Omental fat pad (tissue), 4 donors: ENCODE results near the gene TBATA. TPM values are rescaled to one million over a fixed set of nuclear protein-coding genes. Genes with fewer than 3 reads are reported as not detected.
"Not testable (repeated sequence)": the region's sequence is repeated elsewhere in the genome, so short reads cannot be mapped to it uniquely, and the experiment has no call there.

Experiments used
- ATAC-seq: fragments of 150-250 bp; one replicate; pipeline ENCODE4 v1.9.1; 2016; ENCODE audit warnings: mild to moderate bottlenecking, moderate library complexity; ENCODE audit not compliant: low FRiP score
- DNase-seq: peaks from one replicate; pipeline ENCODE4 v3.0.0-alpha.2; 2019; ENCODE audit warnings: low spot score
- total RNA-seq, 4 donors: library from RNA; depleted of rRNA; stranded (reverse); fragments of >200 nt; gene quantifications; one replicate each; pipeline ENCODE4 v1.1.0, GENCODE V29; 2016
- TF ChIP-seq, protein P1 (sequence below), 3 donors: fragments of 450-650 bp; IDR thresholded peaks; one replicate each; pipeline ENCODE4 v1.5.1; 2016 to 2017; ENCODE audit warnings: antibody characterized with exemption in 3 of 3, mild to moderate bottlenecking in 3 of 3, moderate library complexity in 2 of 3

Gene TBATA
- total RNA-seq, 4 donors from 2014 or later = not detected

DNA sequence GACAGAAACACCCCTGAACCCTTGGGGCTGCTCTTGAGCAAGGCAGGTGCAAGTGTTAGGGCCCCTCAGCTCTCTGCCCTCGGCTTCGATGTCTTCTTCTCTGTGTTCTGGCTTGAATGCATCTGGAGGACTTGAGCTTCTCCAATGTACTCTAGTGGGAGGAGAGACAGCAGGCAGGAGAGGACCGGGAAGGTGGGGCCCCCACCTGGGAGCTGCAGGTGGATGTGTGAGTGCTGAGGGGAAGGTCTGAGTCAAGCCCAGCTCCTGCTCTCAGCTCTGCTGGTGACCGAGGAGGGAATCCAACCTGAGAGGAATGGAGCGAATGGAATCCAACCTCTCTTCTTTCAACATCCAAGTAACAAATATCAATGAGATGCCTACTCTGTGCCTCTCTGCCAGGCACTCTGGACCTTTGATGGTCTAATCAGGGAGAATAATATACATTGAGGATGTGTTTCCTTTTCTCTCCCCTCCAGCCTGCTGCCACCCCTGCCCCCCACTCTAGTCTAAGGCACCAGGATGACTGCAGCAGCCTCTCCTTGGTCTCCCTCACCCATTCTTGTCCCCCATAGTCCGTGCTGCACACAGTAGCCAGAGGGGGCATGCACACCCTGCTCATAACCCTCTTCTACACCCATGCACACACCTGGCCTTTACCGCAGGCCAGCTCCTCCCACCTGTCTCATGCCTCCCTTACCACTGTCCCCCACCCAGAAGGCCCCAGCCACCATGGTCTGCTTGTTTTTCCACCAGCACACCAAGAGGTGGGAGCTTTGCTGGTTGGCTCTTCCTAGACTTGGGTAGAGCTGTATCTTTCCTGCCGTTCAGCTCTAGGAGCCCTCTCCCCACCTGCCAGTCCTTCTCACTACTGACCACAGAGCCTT lies 13.6 kb downstream of the TBATA start:
- ATAC-seq = no peak
- TF ChIP-seq, protein P1, sequence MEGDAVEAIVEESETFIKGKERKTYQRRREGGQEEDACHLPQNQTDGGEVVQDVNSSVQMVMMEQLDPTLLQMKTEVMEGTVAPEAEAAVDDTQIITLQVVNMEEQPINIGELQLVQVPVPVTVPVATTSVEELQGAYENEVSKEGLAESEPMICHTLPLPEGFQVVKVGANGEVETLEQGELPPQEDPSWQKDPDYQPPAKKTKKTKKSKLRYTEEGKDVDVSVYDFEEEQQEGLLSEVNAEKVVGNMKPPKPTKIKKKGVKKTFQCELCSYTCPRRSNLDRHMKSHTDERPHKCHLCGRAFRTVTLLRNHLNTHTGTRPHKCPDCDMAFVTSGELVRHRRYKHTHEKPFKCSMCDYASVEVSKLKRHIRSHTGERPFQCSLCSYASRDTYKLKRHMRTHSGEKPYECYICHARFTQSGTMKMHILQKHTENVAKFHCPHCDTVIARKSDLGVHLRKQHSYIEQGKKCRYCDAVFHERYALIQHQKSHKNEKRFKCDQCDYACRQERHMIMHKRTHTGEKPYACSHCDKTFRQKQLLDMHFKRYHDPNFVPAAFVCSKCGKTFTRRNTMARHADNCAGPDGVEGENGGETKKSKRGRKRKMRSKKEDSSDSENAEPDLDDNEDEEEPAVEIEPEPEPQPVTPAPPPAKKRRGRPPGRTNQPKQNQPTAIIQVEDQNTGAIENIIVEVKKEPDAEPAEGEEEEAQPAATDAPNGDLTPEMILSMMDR (IDR thresholded peaks at IDR 0.05) = no peak
- DNase-seq = no peak

DNA sequence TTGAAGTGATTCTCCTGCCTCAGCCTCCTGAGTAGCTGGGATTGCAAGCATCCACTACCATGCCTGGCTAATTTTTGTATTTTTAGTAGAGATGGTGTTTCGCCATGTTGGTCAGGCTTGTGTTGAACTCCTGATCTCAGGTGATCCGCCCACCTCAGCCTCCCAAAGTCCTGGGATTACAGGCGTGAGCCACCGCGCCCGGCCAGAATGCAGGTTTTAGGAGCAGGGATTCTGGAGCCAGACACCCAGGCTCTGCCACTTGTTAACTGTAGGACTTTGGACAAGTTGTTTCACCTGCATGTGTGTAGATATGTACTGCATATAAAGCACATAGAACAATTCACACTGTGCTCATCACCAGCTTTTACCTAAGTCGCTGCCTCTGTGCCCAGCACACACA lies 14.7 kb downstream of the TBATA start:
- DNase-seq = peak; percentile 11
- not testable (repeated sequence) for ATAC-seq

DNA sequence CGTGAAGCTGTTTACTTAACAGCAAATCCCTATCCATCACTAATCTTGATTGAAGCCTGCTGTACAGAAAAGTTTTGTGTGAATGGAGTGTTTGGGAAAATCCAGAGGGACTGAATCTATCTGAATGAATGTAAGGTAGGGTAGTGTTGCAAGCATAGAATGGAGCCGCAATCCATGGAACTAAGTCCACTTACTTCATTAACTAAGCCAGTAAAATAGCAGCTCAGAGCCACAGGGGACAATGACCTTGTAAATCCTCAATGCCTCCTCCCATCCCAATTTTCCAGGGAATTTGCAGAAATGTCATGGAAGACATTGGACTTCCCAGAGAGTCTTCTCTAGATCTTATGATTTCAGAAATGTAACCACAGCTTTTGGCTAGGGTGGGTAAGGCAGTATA lies 15.2 kb downstream of the TBATA start:
- no peak for DNase-seq
- no peak for ATAC-seq
- TF ChIP-seq, protein P1 (IDR thresholded peaks at IDR 0.05) = no peak

DNA sequence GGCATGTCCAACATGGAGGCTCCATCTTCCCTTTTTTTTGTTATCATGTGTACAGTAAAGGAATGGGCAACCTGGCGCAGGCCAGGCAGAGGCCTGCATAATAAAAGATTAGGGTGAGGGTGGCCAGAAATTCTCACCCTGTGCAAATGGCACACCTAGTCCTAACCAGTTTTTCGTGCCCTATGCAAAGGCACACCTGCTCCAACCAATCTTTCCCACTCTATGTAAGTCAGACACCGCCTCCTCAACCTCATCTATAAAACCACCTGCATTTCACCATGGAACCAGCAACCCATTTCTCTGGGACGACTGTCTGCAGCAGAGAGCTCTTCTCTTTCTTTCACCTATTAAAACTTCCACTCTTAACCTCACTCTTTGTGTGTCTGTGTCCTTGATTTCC lies 16.1 kb downstream of the TBATA start:
- DNase-seq (no peak), ATAC-seq (no peak)
- TF ChIP-seq, protein P1 (IDR thresholded peaks at IDR 0.05) = no peak

DNA sequence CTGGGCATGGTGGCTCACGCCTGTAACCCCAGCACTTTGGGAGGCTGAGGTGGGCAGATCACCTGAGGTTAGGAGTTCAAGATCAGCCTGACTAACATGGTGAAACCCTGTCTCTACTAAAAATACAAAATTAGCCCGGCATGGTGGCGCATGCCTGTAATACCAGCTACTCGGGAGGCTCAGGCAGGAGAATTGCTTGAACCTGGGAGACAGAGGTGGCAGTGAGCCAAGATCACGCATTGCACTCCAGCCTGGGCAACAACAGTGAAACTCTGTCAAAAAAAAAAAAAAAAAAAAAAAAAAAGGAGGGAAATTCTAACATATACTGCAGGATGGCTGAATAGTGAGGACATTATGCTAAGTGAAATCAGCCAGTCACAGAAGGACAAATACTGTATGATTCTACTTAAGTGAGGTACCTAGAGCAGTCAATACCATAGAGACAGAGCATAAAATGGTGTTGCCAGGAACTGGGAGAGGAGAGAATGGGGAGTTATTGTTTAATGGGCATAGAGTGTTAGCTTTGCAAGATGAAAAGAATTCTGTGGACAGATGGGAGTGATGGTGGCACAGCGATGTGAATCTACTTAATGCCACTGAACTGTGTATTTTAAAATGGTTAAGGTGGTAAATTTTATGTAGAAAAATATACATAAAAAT lies 17.0 kb downstream of the TBATA start:
- not testable (repeated sequence) for DNase-seq, ATAC-seq

DNA sequence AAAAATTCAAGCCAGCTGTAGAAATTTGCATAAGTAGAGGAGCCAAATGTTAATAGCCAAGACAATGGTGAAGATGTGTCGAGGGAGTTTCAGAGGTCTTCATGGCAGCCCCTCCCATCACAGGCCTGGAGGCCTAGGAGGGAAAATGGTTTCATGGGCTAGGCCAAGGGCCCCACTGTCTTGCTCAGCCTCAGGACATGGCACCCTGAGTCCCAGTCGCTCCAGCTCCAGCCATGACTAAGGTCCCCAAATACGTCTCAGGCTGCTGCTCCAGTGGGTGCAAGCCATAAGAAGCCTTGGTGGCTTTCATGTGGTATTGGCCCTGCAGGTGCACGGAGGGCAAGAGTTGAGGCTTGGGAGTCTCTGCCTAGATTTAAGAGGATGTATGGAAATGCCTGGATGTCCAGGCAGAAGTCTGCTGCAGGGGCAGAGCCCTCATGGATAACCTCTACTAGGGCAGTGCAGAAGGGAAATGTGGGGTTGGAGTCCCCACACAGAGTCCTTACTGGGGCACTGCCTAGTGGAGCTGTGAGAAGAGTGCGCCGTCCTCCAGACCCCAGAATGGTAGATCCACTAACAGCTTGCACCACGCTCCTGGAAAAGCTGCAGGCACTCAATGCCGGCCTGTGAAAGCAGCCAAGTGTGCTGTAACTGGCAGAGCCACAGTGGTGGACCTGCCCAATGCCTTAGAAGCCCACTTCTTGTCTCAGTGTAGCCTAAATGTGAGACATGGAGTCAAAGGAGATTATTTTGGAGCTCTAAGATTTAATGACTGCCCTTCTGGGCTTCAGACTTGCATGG lies 19.2 kb downstream of the TBATA start:
- DNase-seq (peak; percentile 1), ATAC-seq (no peak)
- TF ChIP-seq, protein P1 (IDR thresholded peaks at IDR 0.05) = no peak

DNA sequence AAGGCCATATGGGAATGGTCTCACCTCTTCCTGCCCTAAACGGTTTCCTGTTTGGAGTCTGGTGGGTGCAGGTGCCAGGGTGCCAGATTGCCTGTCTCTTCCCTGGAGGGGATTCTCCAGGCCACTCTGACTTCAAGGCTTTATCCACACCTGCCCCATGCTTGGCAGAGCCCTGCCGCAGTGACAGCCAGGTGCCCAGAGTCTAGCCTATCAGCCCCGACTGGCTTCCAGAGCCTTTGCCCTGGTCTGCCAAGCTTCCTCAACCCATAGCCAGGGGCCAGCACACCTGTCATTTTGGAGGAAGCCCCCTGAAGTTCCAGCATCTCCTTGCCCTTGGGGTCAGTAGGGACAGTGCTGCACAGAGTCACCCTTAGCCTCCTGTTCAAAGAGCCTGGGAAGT lies 21.6 kb downstream of the TBATA start:
- DNase-seq (no peak), ATAC-seq (no peak)
- TF ChIP-seq, protein P1 (IDR thresholded peaks at IDR 0.05) = no peak
